HG02870 (cell line): ENCODE results near the gene NECAB2.

Experiments
- ATAC-seq: cut with Tn5 transposase; IDR thresholded peaks from one replicate; pipeline ENCODE4 v1.9.1; 2021; ENCODE audit warnings: mild to moderate bottlenecking, moderate library complexity; ENCODE audit not compliant: unreplicated experiment

Gene NECAB2

DNA sequence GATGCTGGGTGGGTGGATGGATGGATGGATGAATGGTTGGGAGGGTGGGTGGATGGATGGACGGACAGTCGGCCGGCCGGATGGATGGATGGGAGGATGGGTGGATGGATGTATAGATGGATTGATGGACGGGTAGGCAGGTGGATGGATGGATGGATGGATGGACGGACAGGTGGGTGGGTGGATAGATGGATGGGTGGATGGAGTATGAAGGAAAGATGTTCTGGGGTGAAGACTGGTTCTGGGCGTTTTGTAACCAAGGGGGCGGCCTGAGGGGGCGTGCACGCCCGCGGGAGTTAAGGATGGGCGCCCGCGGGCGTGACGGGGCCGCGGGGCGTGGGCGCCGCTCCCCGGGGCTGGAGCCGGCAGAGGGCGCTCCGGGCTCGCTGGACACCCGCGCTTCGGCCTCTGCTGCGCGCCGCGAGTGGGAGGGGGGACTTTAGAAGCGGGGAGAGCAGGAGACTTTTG is at the start of gene NECAB2:
Gene NECAB2, plus strand, starts transcription at position 407 of the 468 bp plus-strand sequence. CDS start 405 bp downstream, outside the sequence.
- no peak for ATAC-seq

DNA sequence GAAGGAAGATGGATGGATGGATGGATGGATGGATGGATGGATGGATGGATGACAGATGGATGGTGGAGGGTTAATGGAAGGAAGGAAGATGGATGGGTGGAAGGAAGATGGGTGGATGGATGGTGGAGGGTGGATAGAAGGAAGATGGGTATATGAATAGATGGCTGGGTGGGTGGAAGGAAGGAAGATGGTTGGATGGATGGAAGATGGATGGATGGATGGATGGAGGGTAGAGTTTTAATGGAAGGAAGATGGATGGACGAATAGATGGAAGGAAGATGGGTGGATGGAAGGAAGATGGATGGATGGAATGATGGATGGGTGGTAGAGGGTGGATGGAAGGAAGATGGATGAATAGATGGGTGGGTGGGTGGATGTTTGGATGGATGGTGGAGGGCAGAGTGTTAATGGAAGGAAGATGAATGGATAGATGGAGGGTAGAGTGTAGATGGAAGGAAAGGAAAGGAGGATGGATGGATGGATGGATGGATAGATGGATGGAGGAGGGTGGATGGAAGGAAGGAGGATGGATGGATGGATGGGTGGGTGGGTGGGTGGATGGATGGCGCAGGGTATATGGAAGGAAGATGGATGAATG is 47.1 kb upstream of the NECAB2 start:
- no peak for ATAC-seq

GRCh38 chr16:83923581-83924365 is 44.3 kb upstream of the NECAB2 start:
- no peak for ATAC-seq

GRCh38 chr16:83924686-83925085 is 43.4 kb upstream of the NECAB2 start:
- no peak for ATAC-seq

GRCh38 chr16:83925095-83925905 is 42.7 kb upstream of the NECAB2 start:
- ATAC-seq: no peak

DNA sequence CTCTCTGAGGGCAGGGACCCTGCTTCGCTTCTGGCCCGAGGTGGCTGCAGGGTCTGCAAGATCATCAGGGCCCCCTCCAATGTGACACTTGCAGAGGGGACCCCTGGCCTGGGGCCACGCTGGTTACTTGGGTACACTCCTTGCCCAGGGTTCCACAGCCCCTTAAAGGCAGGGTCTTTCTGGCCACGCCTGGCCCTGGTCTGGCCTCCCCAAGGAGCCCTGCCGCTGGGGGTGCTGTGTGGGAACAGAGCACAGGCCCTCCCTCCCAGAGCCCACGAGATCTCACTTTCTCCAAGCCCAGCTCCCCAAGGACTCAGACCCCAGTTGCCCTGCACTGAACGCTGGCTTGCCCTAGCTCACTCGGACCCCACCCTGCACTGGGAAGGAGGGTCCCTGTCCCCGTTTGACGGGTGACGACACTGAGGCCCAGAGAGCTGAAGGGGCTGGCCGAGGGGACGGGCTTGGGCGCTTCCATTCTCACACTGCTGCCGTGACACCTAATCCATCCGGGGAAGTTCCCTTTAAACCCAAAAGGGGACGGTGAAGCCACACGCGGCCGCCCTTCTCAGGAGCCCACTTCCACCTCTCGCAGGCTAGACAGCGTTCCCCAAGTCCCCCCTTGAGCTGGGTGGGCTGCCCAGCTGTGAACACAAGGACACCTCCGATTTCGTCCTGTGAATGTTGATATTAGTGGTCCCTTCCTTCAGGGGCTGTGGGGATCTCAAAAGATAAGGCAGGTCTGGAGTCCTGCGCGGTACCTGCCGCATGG is 41.9 kb upstream of the NECAB2 start:
- ATAC-seq: no peak

DNA sequence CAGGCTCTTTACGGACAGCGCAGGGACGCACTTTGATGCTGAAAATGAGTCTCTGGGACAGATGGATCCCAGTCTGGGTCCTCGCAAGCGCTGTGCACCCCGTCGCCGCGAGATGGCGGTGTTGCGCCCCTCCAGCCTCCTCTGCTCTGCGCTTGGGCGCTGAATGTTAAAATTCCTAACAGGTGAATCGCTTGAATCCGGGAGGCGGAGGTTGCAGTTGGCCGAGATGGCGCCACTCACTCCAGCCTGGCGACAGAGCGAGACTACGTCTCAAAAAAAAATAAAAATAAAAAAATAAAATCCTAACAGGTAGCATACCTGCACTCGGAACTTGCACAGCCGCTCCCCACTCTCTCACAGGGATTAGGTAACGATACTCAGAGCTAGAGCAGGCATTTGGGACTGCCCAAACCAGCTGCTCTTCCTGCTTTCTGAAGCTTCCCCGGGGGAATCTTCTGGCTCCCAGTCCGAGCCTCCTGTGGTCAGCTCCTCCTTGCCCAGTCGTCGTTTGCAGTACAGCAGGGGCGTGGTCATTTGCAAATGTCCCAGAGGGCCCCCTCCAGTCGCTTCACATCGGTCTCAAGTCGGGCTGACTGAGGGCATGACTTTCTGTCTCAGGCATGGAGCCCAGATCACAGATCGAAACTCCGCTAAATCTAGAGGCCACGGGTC is 41.2 kb upstream of the NECAB2 start:
- no peak for ATAC-seq

GRCh38 chr16:83928341-83929055 is 39.5 kb upstream of the NECAB2 start:
- no peak for ATAC-seq

- no peak for ATAC-seq
Observed at GRCh38 chr16:83929811-83930555, 38.1 kb upstream of the NECAB2 start.

GRCh38 chr16:83930730-83931500 is 37.1 kb upstream of the NECAB2 start:
- no peak for ATAC-seq

DNA sequence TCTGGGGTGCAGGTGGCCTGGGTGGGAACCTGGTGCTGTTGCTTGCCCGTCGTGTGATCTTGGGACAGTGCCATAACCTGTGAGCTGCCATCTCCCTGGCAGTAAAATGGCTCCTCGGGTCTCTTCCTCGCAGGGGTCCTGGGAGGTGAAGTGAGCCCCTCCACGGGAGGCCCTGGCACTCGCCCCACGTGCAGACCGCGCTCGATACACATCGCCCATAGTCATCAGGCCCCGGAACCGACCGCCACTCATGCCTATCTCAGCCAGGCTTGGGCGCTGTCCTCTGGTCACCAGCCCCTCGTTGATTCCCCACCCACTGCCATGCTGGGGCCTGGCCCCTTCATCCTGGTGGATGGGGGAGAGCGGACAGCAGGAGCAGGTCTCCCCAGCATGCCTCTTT is 36.5 kb upstream of the NECAB2 start:
- no peak for ATAC-seq

- ATAC-seq: no peak
Observed at GRCh38 chr16:83932304-83932703, 35.7 kb upstream of the NECAB2 start.

GRCh38 chr16:83932955-83933673 is 34.9 kb upstream of the NECAB2 start:
- ATAC-seq: no peak

DNA sequence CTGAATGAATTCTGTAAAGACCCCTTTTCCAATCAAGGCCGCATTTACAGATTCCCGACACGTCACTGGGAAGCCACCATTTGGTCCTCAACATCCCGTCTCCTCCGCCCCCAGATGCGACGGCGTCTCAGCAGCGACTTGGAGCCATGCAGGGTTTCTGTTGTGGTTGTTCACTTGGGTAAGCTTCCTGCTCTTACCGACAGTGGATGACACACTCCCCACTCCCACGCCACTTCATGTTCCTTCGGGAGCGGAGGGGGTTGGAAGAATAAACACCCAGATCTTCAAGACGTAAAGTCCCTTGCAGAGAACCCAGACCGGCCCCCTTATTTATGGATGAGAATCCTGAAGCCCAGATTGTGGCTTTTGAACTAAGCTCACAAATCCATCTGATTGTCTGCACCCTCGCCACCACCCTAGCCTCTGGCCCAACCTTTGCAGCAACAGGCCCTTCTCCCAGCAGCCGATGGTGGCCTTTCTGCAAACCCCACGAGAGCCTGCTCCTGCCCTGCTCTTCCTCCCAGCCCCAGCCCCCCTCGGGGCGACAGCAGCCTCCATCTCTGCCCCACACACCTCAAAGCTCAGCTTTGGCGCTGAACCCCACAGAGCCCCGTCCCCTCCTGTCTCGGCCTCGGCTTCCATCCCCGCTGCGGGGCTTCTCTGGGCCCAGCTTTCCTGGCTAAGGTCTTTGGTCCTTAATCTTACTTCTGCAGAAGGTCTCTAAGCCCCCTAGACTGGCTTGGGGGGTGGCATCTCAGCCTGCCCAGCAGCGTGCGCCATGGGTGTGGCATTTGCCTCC is 34.0 kb upstream of the NECAB2 start:
- no peak for ATAC-seq

GRCh38 chr16:83934684-83934977 is 33.4 kb upstream of the NECAB2 start:
- ATAC-seq: no peak

DNA sequence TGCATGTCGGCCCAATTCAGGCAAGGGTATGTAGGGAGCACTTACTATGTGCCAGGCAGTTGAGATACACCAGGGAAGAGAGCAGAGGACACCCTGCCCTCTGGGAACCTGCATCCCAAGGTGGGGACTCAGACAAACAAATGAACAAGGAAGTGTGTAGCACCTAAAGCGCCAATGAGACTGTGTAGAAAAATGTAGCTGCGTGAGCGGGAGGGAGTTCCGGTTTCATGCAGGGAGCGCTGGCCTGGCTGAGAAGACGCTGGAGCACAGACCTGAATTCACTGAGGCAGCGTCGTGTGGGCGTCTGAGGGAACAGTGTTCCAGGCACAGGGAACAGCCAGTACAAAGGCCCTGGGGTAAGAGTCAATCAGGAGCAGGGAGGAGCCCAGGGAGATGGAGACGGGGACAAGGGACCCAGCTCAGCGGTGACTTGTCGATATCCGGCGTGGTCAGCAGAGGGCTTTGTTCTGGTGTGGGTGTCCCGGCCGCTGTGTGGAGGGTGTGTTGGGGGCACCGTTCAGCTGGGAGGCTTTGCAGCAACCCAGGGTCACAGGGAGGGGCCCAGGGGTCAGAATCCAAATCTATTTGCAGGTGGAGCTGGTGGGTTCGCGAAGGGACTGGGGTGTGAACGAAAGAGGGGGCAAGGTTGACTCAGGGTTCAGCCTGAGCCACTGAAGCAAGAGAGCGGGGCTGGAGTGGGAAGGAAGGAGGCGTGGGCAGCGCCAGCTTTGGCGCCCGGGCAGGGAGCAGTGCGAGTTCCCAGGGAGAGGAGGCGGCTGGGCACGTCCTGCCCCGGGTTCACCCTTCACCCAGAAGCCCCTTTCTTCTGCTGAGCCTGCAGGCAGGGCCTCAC is 32.8 kb upstream of the NECAB2 start:
- ATAC-seq: no peak
